ENCODE results near the gene C1QL3.

DNA sequence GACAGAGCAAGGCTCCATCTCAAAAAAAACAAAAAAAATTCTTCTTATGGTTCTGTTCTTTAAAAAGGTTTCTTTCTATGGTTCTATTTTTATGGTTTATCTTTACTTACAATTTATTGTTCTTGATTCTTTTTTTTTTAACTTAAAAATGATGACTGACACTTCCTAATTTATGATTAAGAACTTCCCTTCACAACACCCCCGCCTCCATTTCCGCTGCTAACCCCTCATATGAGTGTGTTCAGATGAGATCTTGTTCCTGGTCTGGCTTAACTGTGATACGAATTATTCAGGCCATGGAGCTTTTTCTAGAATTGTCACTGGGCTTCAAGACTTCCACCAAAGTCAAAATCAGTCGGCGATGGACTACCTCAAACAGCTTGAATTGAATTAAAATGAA, 50.9 kb downstream of the C1QL3 start:
- TF ChIP-seq POLR2AphosphoS5 (IDR thresholded peaks at IDR 0.05; ENCODE audit: low read depth, low read length) (no peak), POLR2A (IDR thresholded peaks at IDR 0.05; ENCODE audit: low read depth, low read length) (no peak)

Data from GM12892 (cell line).